Measurements from ENCODE around the gene MTG2.

GRCh38 chr20:62231292-62231691 is 48.5 kb downstream of the MTG2 start:
- TF ChIP-seq SIN3A (IDR thresholded peaks at IDR 0.05; ENCODE audit: low read depth, low read length) (no peak), EP300 (IDR thresholded peaks at IDR 0.05; ENCODE audit: borderline replicate concordance in 1 of 2, control insufficient read depth in 1 of 2, low read depth in 2 of 2, low read length in 2 of 2) (no peak), MAX (IDR thresholded peaks at IDR 0.05; ENCODE audit: low read depth, low read length) (no peak), ESRRA (IDR thresholded peaks at IDR 0.05; ENCODE audit: low read length) (no peak), USF1 (IDR thresholded peaks at IDR 0.05; ENCODE audit: borderline replicate concordance, extremely low read length, insufficient read depth, low read depth, low read length) (no peak), CTCF (IDR thresholded peaks at IDR 0.05 in 2 of 3, conservative IDR thresholded peaks at IDR 0.05 in 1 of 3; ENCODE audit: control insufficient read depth in 2 of 3, extremely low read depth in 1 of 3, insufficient read depth in 1 of 3, low read depth in 3 of 3, low read length in 3 of 3) (no peak), POLR2A (IDR thresholded peaks at IDR 0.05; ENCODE audit: low read depth, low read length) (no peak), ATF2 (IDR thresholded peaks at IDR 0.05; ENCODE audit: low read length) (no peak), MYC (IDR thresholded peaks at IDR 0.05; ENCODE audit: insufficient read depth, insufficient read length, insufficient replicate concordance, low read length, severe bottlenecking) (no peak)

Data from GM12878 (cell line).